Measurements from ENCODE around the gene GAREM1. TPM values are rescaled to one million over a fixed set of nuclear protein-coding genes. Genes with fewer than 3 reads are reported as not detected.

GAREM1 gene
- total RNA-seq, 1 experiment from 2014 or later = 10.2 TPM

GRCh38 chr18:32289483-32290075, 181.1 kb downstream of the GAREM1 start:
- no peaks in the 10 kb centered on the region for H3F3A ChIP-seq (ENCODE audit: insufficient read depth, low read depth)
- no peaks in the 10 kb centered on the region for H4K20me1 ChIP-seq (ENCODE audit: insufficient read depth)
- no peaks in the 10 kb centered on the region for H3K9me3 ChIP-seq (ENCODE audit: insufficient read depth, low read depth)
- no peaks in the 10 kb centered on the region for H3K36me3 ChIP-seq (ENCODE audit: low read depth)
- intact Hi-C loops (cut with micrococcal nuclease; ENCODE audit: unreplicated experiment) = loop anchor here (1.0 kb wide), 1 partner anchor 182 kb away; no protein-coding TSS in a partner anchor
- ChIA-PET POLR2A (ENCODE audit: unreplicated experiment) (no interaction called here), CTCF (interaction anchor here (0.6 to 1.6 kb wide), 5 partner anchors 21 to 181 kb away, joined by 3 to 30 read pairs (median 3); partner anchors contain the start of gene GAREM1)
- H3K27me3 ChIP-seq (ENCODE audit: insufficient read depth, low read depth) = no peaks in the 10 kb centered on the region
- H3K4me1 ChIP-seq (replicated peaks; ENCODE audit: insufficient read depth) = no peaks in the 10 kb centered on the region
- TF ChIP-seq EZH2 (IDR thresholded peaks at IDR 0.05; ENCODE audit: low read depth) = no peak
- TF ChIP-seq CTCF (conservative IDR thresholded peaks at IDR 0.05) = peak; percentile 73
- H2AFZ ChIP-seq = no peak overlapping the region
- peak in 1 of 2 experiments; percentile 33 for DNase-seq
- H3K9me2 ChIP-seq (ENCODE audit: insufficient read depth) = no peaks in the 10 kb centered on the region
- H3K27ac ChIP-seq = no peak overlapping the region
- no peak overlapping the region for H3K4me2 ChIP-seq
- BruUV-seq (replicated peaks) = no TSS peak
- H3K79me2 ChIP-seq (ENCODE audit: low read depth) = no peaks in the 10 kb centered on the region
- no peak overlapping the region for H3K4me3 ChIP-seq

- Histone ChIP-seq H3K9me3 (ENCODE audit: insufficient read depth, low read depth) (no peaks in the 10 kb centered on the region), H3K79me2 (ENCODE audit: low read depth) (no peaks in the 10 kb centered on the region), H3K36me3 (ENCODE audit: low read depth) (no peaks in the 10 kb centered on the region), H3K9me2 (ENCODE audit: insufficient read depth) (no peaks in the 10 kb centered on the region), H3K27me3 (ENCODE audit: insufficient read depth, low read depth) (no peaks in the 10 kb centered on the region), H3K27ac (no peak overlapping the region), H2AFZ (no peak overlapping the region), H3K4me1 (replicated peaks; ENCODE audit: insufficient read depth) (no peaks in the 10 kb centered on the region), H3K4me3 (no peak overlapping the region), H4K20me1 (ENCODE audit: insufficient read depth) (no peaks in the 10 kb centered on the region), H3K4me2 (no peak overlapping the region), H3F3A (ENCODE audit: insufficient read depth, low read depth) (no peaks in the 10 kb centered on the region)
- POLR2A ChIA-PET (ENCODE audit: unreplicated experiment) = no interaction called here
- DNase-seq = no peak
- intact Hi-C loops (cut with micrococcal nuclease; ENCODE audit: unreplicated experiment) = no loop called here
- no TSS peak for BruUV-seq (replicated peaks)
- TF ChIP-seq CTCF (conservative IDR thresholded peaks at IDR 0.05) (no peak), EZH2 (IDR thresholded peaks at IDR 0.05; ENCODE audit: low read depth) (no peak)
- CTCF ChIA-PET = no interaction called here
These were observed 182.8 kb downstream of the GAREM1 start for GRCh38 chr18:32287873-32288272.

GRCh38 chr18:32287249-32287648, 183.4 kb downstream of the GAREM1 start:
- CTCF ChIA-PET = no interaction called here
- intact Hi-C loops (cut with micrococcal nuclease; ENCODE audit: unreplicated experiment) = no loop called here
- no peak overlapping the region for H2AFZ ChIP-seq
- H3K36me3 ChIP-seq (ENCODE audit: low read depth) = no peaks in the 10 kb centered on the region
- TF ChIP-seq EZH2 (IDR thresholded peaks at IDR 0.05; ENCODE audit: low read depth) (no peak), CTCF (conservative IDR thresholded peaks at IDR 0.05) (no peak)
- H3K27ac ChIP-seq = no peak overlapping the region
- H3K27me3 ChIP-seq (ENCODE audit: insufficient read depth, low read depth) = no peaks in the 10 kb centered on the region
- POLR2A ChIA-PET (ENCODE audit: unreplicated experiment) = no interaction called here
- H3K9me2 ChIP-seq (ENCODE audit: insufficient read depth) = no peaks in the 10 kb centered on the region
- no peaks in the 10 kb centered on the region for H3F3A ChIP-seq (ENCODE audit: insufficient read depth, low read depth)
- H3K79me2 ChIP-seq (ENCODE audit: low read depth) = no peaks in the 10 kb centered on the region
- no TSS peak for BruUV-seq (replicated peaks)
- H3K4me3 ChIP-seq = no peak overlapping the region
- no peak overlapping the region for H3K4me2 ChIP-seq
- H3K9me3 ChIP-seq (ENCODE audit: insufficient read depth, low read depth) = no peaks in the 10 kb centered on the region
- H4K20me1 ChIP-seq (ENCODE audit: insufficient read depth) = no peaks in the 10 kb centered on the region
- H3K4me1 ChIP-seq (replicated peaks; ENCODE audit: insufficient read depth) = no peaks in the 10 kb centered on the region
- no peak for DNase-seq

All from PC-9 (cell line).